Pulmonary artery endothelial cell (primary cell): Measurements from ENCODE around the gene AMACR. TPM values are rescaled to one million over a fixed set of nuclear protein-coding genes. Genes with fewer than 3 reads are reported as not detected.

Source experiments
- DNase-seq: peaks from one replicate; pipeline ENCODE4 v3.0.0-alpha.2; 2011; ENCODE audit warnings: low read depth, low spot score
- total RNA-seq: library from RNA; depleted of rRNA; stranded (reverse); fragments of >200 nt; gene quantifications from 2 replicates; pipeline ENCODE4 v1.2.3, GENCODE V29; 2014

The AMACR gene
- total RNA-seq, 1 donor from 2014 or later: 8.9 TPM

- DNase-seq: no peak
Measured at GRCh38 chr5:34008802-34009201, 952 bp upstream of the AMACR start.

DNA sequence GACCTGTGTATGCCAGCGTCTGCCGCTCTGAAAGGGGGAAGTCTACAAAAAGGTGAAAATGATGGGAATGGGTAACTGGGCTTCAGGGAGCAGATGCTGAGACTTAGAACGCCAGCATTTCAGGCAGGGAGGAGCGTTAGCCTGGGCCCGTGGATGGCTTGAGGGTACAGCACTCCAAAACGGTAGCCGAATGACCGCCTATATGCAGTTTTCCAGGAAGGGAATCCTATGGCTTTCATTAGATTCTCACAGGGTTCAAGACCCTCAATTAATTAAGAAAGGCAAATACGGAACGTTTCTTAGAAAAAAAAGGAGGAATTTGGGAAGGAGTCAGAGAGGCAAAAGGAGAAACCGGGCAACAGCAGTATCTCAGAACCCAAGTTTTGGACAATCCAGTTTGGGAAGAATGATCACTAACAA, 639 bp downstream of the AMACR start:
- DNase-seq: no peak

- DNase-seq: no peak
Measured at GRCh38 chr5:34005681-34006080, 2.2 kb downstream of the AMACR start.

GRCh38 chr5:34005211-34005610, 2.6 kb downstream of the AMACR start:
- DNase-seq: no peak

GRCh38 chr5:34003941-34004340, 3.9 kb downstream of the AMACR start:
- no peak for DNase-seq

DNA sequence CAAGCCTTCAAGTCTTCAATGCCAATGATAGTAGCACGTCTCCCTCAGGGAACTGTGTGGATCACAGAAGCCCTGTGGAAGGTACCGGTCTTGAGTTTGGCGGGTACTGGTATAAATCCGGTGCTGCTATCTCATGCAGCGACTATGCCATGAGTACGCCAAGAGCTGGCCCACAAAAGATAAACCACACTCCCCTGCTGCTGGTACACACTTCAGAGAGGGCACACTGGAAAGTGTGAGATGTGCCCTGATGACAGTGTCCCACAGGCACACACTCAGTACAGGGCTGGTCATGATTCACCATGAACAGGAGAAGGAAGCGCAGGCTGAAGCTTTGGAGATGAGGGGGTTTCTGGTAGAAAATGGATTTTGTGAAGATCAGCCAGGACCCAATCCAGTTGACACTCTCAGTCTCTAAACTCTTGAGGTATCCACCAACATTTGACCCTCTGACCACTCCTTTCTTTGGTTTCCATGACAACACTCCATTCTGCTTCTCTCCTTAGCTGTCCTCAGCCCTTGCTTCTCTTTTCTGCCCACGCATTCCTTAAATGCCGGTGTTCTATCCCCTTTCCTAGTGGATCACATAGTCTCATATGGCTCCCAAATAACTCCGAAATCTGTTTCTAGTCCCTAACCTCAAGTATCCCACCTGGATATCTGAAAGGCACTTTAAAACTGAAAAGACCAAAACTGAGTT, 5.1 kb downstream of the AMACR start:
- DNase-seq: no peak

DNA sequence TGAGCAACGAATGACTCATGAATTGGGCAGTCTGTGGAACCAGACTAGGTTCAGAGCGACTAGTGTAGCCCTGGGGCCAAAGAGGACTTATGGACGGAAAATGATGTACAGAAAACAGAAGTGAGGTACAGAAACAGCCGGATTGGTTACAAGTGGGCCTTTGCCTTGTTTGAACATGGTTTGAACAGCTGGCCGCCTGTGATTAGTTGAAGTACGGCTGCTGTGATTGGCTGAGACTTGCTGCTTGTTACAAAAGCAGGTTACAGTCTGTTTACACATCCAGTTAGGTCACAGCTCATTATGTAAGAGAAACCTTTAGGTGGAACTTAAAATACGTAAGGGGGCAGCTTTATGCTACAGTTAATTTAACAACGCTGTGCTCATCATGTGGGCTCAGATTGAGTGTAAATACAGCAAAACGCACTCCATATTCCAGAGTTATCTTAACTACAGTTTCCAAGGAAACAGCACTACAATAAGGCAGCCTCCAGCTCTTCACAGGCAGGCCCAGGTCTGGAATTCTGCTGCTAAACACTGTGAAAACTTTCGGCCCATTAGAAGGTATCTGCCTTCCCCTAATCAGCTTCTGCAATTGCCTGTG, 6.5 kb downstream of the AMACR start:
- no peak for DNase-seq

DNA sequence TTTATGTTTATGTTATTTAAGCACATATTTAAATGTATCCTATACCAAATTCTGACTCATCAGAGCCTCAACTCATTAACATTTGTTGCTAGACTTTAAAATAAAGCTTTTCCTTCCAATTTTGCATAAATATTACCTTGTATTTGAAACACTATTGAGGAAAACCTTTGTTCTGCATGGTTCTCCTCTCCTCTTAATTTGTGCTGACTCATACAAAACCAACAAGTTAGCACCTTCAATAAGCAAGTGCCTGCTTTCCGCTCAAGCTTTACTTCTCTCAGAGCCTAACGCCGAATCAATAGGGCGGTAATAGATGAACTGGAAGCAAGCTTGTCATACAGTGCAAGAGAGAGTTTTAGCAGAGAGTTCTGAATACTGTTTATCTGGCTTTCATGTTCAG, 7.9 kb downstream of the AMACR start:
- DNase-seq: no peak

- peak; percentile 64 for DNase-seq
Measured at GRCh38 chr5:33997331-33997983, 10.4 kb downstream of the AMACR start.

GRCh38 chr5:33995865-33996264, 12.0 kb downstream of the AMACR start:
- no peak for DNase-seq

DNA sequence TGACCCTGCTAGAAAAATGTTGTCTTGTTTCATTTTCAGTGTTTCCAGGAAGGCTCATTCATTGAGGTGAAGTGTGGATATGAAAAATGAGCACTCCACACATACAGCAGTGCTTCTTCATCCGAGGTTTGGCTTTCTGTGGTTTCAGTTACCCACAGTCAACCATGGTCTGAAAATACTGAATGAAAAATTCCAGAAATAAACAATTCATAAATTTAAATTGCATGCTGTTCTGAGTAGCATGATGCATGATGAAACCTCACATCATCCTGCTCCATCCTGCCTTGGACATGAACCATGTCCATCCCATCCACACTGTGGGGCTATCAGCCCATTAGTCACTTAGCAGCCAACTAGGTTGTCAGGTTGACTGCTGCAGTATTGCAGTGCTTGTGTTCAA, 13.0 kb downstream of the AMACR start:
- DNase-seq: no peak

- no peak for DNase-seq
Measured at GRCh38 chr5:33992864-33993263, 15.0 kb downstream of the AMACR start.

GRCh38 chr5:33985447-33985846, 22.4 kb downstream of the AMACR start:
- DNase-seq: no peak

DNA sequence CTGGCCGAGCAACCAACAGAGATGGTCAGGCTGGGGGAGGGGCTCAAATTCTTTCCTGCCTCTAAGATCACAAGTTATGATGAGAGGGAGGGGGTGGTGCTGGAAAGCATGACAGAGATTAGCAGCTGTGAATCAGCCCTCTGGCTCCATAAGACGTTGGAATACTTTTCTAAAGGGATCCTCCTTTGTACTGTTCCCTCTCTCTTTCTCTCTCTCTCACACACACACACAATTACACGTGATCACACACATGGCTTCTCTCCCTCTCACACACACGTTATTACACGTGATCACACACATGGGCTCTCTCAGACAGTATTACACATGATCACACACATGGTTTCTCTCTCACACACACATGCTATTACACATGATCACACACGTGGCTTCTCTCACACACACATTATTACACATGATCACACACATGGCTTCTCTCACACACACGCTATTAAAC, 23.2 kb downstream of the AMACR start, which contains the start of gene SLC45A2:
SLC45A2 (minus strand) TSS at position 23 of the 454 bp plus-strand sequence. CDS start 110 bp downstream, outside the sequence.
- no peak for DNase-seq

- no peak for DNase-seq
Measured at GRCh38 chr5:33984178-33984577, 23.7 kb downstream of the AMACR start.

DNA sequence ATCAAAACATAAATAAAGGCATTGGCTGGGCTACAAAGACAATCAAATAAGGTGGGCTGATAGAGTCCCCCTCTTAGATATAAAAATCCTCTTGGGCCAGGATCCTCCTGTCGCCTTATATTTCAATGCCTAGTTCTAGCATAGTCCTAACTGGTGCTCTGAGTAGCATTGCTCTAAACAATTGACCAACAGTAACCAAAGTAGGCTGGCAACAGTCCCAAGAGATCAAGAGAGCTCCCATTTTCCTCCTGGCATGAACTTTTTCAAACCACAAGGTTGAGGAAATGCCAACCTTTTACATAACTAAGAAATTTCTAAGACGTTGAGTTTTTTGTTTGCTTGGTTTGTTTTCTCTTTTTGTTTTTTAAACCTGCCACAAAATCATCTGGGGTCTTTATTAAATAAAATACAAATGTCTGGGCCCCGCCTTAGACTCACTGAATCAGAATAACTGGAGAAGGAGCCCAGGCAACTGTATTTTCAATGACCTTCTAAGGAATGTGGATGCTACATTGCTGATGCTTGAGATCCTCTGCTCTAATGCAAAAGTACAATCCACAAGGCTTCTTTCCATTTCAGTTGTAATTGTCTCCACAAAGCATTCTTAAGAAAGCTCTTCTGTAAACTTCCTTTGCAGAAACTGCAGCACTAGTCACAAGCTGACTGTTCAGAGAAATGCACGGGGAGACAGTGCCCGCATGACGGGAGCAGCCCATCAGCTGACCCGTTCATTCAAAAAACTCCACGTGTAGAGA, 26.3 kb downstream of the AMACR start:
- DNase-seq: no peak

- DNase-seq: no peak
Measured at GRCh38 chr5:33980030-33980429, 27.8 kb downstream of the AMACR start.

DNA sequence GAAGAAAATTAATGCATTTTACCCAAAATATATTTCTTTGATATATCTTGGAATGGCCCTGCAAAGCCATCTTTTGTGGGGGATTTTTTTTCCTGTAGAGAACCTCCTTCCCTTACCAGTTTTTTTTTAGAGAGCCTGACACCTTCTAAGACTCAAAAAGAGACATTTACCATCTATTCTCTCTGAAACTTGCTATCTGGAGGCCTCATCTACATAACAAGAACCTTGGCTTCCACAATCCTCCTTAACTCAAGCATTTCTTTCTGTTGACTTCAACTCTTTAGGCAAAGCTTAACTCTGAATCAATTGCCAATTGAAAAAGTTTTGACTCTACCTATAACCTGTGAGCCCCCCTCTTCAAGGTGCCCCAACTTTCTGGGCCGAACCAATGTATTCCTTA, 29.5 kb downstream of the AMACR start:
- DNase-seq: no peak

DNA sequence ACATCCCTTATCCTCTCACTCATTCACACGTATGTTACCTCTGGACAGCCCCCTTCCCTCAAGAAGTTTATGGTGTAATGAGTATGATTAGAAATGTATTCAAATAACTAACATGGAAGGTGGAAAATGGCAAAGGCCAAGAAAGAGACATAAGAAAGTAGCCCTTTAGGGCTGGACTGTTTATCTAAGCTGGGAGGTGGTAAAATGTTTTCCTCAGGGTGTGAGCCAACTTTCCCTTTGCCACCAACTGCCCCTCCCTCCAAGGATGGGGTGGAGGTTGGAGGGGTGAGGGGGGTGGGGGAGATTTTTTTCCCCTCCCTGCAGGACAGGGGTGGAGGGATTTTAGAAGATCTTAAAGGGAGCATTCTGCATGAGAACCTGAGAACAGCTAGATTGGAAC, 31.5 kb downstream of the AMACR start:
- DNase-seq: no peak

DNA sequence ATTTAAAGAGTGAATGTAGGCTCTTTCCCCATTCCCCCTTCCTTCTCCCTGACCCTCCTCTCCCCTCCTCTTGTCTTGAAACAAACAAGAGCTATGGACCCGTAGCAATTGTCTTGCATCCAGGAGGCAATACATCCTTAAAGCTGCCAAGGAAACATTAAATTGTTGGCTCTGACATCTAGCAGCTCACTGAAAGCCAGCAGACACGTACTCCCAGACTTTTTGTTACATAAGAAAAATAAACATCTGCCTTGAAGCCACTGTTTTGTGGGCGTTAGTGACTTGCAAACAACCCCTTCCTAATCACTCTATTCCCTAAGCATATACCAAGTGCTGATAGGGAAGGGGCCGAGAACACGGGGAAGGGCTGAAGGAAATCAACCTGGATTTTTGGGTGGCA, 32.0 kb downstream of the AMACR start:
- DNase-seq: no peak

- DNase-seq: no peak
Measured at GRCh38 chr5:33973271-33973670, 34.6 kb downstream of the AMACR start.
